H1 (cell line): ENCODE results near the gene PLIN1. TPM values are rescaled to one million over a fixed set of nuclear protein-coding genes. Genes with fewer than 3 reads are reported as not detected.

ENCODE experiments used
- BACH1 ChIP-seq: IDR thresholded peaks from 2 replicates; pipeline ENCODE4 v1.6.1; 2012; ENCODE audit warnings: low read length, improper control_type of control experiment
- BCL11A ChIP-seq, 2 experiments: IDR thresholded peaks; one replicate each; pipeline ENCODE4 v1.6.1; 2011; ENCODE audit warnings: low read depth in 2 of 2, low read length in 2 of 2, mild to moderate bottlenecking in 2 of 2
- CTCF ChIP-seq, 3 experiments: IDR thresholded peaks; 1 replicate in 2 of 3; 2 replicates in 1 of 3; pipeline versions ENCODE4 v1.5.1 to v1.6.1; 2011; ENCODE audit warnings: low read length in 3 of 3, mild to moderate bottlenecking in 3 of 3, inconsistent platforms in 2 of 3, low read depth in 1 of 3, moderate library complexity in 1 of 3; ENCODE audit not compliant: insufficient read depth in 1 of 3; ENCODE audit errors: control extremely low read depth in 1 of 3
- RNF2 ChIP-seq: fragments of 200-900, 300-1000 bp; sonication (generic); IDR thresholded peaks from 2 replicates; pipeline ENCODE4 v1.7.1; 2016; ENCODE audit warnings: borderline replicate concordance, low read depth, mild to moderate bottlenecking, antibody characterized with exemption, low read length; ENCODE audit not compliant: poor library complexity, severe bottlenecking; ENCODE audit errors: missing control alignments
- SIN3A ChIP-seq, 2 experiments: IDR thresholded peaks in 1 of 2; conservative IDR thresholded peaks in 1 of 2; 2 replicates each; pipeline ENCODE4 v1.6.1; 2011 to 2012; ENCODE audit warnings: low read length in 2 of 2, improper control_type of control experiment in 1 of 2, low read depth in 1 of 2, mild to moderate bottlenecking in 1 of 2
- TEAD4 ChIP-seq: IDR thresholded peaks from 2 replicates; pipeline ENCODE4 v1.6.1; 2012; ENCODE audit warnings: low read depth, low read length, inconsistent platforms, mixed read lengths
- polyA plus RNA-seq, 7 experiments: library from polyadenylated mRNA; depleted of rRNA in 3 of 7; stranded (reverse) in 5 of 7; unstranded in 2 of 7; fragments of >200 nt in 5 of 7; fragments of 200-250 nt in 2 of 7; gene quantifications; 1 replicate in 5 of 7; 2 replicates in 1 of 7; 4 replicates in 1 of 7; pipeline versions ENCODE4 v1.2.1 to v1.2.3, GENCODE V29; 2011 to 2013; ENCODE audit warnings: missing spikeins in 2 of 7, mixed read lengths in 2 of 7
- total RNA-seq: library from RNA; stranded (reverse); fragmentation: NEBNext Ultra II Directional; extraction: Animal tissue kit (Norgen Biotek cat#: 25700); gene quantifications from 2 replicates; pipeline ENCODE4 v1.2.1, GENCODE V29; 2021

PLIN1 gene
- total and polyA plus RNA-seq, 2 of the 8 experiments (the other 6 are each of a cell fraction or from before 2014, with no cell fraction given) = 0.33 TPM; not detected in 1

- TF ChIP-seq SIN3A (conservative IDR thresholded peaks at IDR 0.05 in 1 of 2, IDR thresholded peaks at IDR 0.05 in 1 of 2; ENCODE audit: low read depth in 1 of 2, low read length in 2 of 2) (peak; percentile 88 to 94), RNF2 (no peak), BACH1 (no peak), CTCF (IDR thresholded peaks at IDR 0.05; ENCODE audit: control extremely low read depth in 1 of 3, insufficient read depth in 1 of 3, low read depth in 1 of 3, low read length in 3 of 3) (no peak), BCL11A (IDR thresholded peaks at IDR 0.05; ENCODE audit: low read depth in 2 of 2, low read length in 2 of 2) (no peak), TEAD4 (no peak)
These were observed 11.4 kb upstream of the PLIN1 start, which contains the start of the genes PEX11A and WDR93 (continued) for GRCh38 chr15:89690276-89691218.
